Upper lobe of left lung (tissue), 6 donors: Measurements from ENCODE around the gene STX8. TPM values are rescaled to one million over a fixed set of nuclear protein-coding genes. Genes with fewer than 3 reads are reported as not detected.

Experiments used
- ATAC-seq, 2 donors: fragments of 200-7000 bp; cut with Tn5 transposase; one replicate each; pipeline ENCODE4 v1.9.1; 2022; ENCODE audit warnings: mild to moderate bottlenecking in 2 of 2, moderate library complexity in 2 of 2; ENCODE audit not compliant: low FRiP score in 2 of 2
- DNase-seq, 2 donors: peaks; one replicate each; pipeline ENCODE4 v3.0.0-alpha.2; 2019 to 2020
- H3K27ac ChIP-seq, 4 donors: fragments of 200-600 bp; sonication (generic); one replicate each; pipeline ENCODE4 v1.5.1; 2016 to 2019
- H3K27me3 ChIP-seq, 4 donors: fragments of 200-600 bp; sonication (generic); one replicate each; pipeline ENCODE4 v1.5.1; 2017 to 2019
- H3K36me3 ChIP-seq, 4 donors: fragments of 200-600 bp; sonication (generic); one replicate each; pipeline ENCODE4 v1.5.1; 2016 to 2019
- H3K4me1 ChIP-seq, 4 donors: fragments of 200-600 bp; sonication (generic); one replicate each; pipeline ENCODE4 v1.5.1; 2018 to 2019
- H3K4me3 ChIP-seq, 4 donors: fragments of 200-600 bp; sonication (generic); one replicate each; pipeline ENCODE4 v1.5.1; 2017 to 2019; ENCODE audit warnings: mild to moderate bottlenecking in 2 of 4, moderate library complexity in 1 of 4
- H3K9me3 ChIP-seq, 4 donors: fragments of 200-600 bp; sonication (generic); one replicate each; pipeline ENCODE4 v1.5.1; 2018 to 2019
- EP300 ChIP-seq, 4 donors: sonication (generic); formaldehyde crosslinking; IDR thresholded peaks; one replicate each; pipeline ENCODE4 v1.5.1; 2017; ENCODE audit warnings: antibody characterized with exemption in 4 of 4, control low read depth in 2 of 4
- POLR2A ChIP-seq, 4 donors: fragments of 450-650 bp; IDR thresholded peaks; one replicate each; pipeline ENCODE4 v1.5.1; 2016 to 2017; ENCODE audit warnings: antibody characterized with exemption in 4 of 4, mild to moderate bottlenecking in 2 of 4
- POLR2AphosphoS5 ChIP-seq, 2 donors: sonication (generic); formaldehyde crosslinking; IDR thresholded peaks; one replicate each; pipeline ENCODE4 v1.5.1; 2017; ENCODE audit warnings: antibody characterized with exemption in 2 of 2
- WGBS, 2 donors: methylation state at CpG; one replicate each; pipeline ENCODE4 v1.1.5; 2017 to 2018; 5-methylcytosine and 5-hydroxymethylcytosine counted together
- total RNA-seq, 6 donors: library from RNA; depleted of rRNA in 4 of 6; stranded (reverse); fragments of >200 nt in 4 of 6; gene quantifications; one replicate each; pipeline versions ENCODE4 v1.1.0 to v1.2.1, GENCODE V29; 2016 to 2021
- TF ChIP-seq, protein P1 (sequence below), 6 experiments: fragments of 450-650 bp in 4 of 6; fragments of 200-600 bp in 2 of 6; sonication (generic) in 2 of 6; IDR thresholded peaks; one replicate each; pipeline ENCODE4 v1.5.1; 2016 to 2019; ENCODE audit warnings: antibody characterized with exemption in 6 of 6
- donor health status: DM: no; HTN: no; CAD: no; lungs with moderate emphysema.
- donor health status: DM: no; HTN: yes; CAD: no; lungs with severe emphysema.

Gene STX8
- total RNA-seq, 6 donors from 2014 or later = 39.2 to 138 (median 52.3) TPM

DNA sequence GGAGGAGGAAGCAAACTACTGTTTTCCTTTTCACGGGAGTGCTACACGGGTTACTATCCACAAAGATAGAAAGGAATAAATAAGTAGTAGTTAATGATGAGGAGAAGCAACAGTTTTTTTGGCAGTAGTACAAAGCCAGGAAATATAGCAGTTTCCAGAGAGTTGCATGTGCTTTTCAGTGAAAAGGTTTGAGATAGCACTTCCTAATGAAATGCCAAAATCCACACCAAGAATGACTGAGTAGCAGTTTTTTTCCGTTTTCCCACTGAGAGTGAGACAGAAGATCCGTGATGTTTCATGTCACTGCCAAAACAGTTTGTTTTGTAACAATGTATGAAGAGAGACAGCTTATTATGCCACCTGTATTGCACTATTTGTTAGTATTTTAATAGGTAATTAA, 129.1 kb downstream of the STX8 start:
- no peak for DNase-seq
- 72 to 74% methylated on average over 4 of the region's 4 CpGs for WGBS, 2 donors
- ATAC-seq = no peak
- no peaks in the 10 kb centered on the region for H3K9me3 ChIP-seq
- no peak overlapping the region for H3K27ac ChIP-seq
- H3K4me1 ChIP-seq = no peaks in the 10 kb centered on the region
- TF ChIP-seq, protein P1, sequence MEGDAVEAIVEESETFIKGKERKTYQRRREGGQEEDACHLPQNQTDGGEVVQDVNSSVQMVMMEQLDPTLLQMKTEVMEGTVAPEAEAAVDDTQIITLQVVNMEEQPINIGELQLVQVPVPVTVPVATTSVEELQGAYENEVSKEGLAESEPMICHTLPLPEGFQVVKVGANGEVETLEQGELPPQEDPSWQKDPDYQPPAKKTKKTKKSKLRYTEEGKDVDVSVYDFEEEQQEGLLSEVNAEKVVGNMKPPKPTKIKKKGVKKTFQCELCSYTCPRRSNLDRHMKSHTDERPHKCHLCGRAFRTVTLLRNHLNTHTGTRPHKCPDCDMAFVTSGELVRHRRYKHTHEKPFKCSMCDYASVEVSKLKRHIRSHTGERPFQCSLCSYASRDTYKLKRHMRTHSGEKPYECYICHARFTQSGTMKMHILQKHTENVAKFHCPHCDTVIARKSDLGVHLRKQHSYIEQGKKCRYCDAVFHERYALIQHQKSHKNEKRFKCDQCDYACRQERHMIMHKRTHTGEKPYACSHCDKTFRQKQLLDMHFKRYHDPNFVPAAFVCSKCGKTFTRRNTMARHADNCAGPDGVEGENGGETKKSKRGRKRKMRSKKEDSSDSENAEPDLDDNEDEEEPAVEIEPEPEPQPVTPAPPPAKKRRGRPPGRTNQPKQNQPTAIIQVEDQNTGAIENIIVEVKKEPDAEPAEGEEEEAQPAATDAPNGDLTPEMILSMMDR (IDR thresholded peaks at IDR 0.05) = no peak
- TF ChIP-seq EP300 (IDR thresholded peaks at IDR 0.05) = no peak
- TF ChIP-seq POLR2AphosphoS5 (IDR thresholded peaks at IDR 0.05) = no peak
- no peak for TF ChIP-seq POLR2A (IDR thresholded peaks at IDR 0.05)
- H3K27me3 ChIP-seq = no peaks in the 10 kb centered on the region
- no peaks in the 10 kb centered on the region for H3K36me3 ChIP-seq
- H3K4me3 ChIP-seq = no peak overlapping the region

DNA sequence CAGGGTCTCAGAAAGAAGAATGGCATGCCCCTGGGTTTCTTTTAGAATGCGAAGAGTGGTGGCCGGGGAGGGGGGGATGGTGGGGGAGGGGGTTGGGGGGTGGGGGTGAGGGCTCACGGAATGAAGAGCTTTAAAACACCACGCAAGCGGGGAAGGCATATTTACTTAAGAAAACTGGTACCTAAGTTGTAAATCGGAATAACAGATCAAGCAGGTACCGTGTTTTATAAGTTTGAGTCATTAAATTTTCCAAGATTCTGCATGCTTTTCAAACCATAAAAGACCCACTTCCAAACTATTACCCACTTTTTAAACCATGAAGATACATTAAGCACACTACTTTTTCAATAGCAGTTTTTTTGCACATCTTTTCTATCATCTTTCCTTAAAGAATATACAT, 130.2 kb downstream of the STX8 start:
- no peaks in the 10 kb centered on the region for H3K36me3 ChIP-seq
- H3K4me3 ChIP-seq = no peak overlapping the region
- ATAC-seq (no peak), DNase-seq (no peak)
- H3K9me3 ChIP-seq = no peaks in the 10 kb centered on the region
- H3K4me1 ChIP-seq = no peaks in the 10 kb centered on the region
- WGBS, 2 donors = 89 to 91% methylated on average over 7 of the region's 7 CpGs
- H3K27me3 ChIP-seq = no peaks in the 10 kb centered on the region
- H3K27ac ChIP-seq = no peak overlapping the region
- no peak for TF ChIP-seq POLR2A (IDR thresholded peaks at IDR 0.05)
- no peak for TF ChIP-seq EP300 (IDR thresholded peaks at IDR 0.05)
- TF ChIP-seq, protein P1 (IDR thresholded peaks at IDR 0.05) = no peak

DNA sequence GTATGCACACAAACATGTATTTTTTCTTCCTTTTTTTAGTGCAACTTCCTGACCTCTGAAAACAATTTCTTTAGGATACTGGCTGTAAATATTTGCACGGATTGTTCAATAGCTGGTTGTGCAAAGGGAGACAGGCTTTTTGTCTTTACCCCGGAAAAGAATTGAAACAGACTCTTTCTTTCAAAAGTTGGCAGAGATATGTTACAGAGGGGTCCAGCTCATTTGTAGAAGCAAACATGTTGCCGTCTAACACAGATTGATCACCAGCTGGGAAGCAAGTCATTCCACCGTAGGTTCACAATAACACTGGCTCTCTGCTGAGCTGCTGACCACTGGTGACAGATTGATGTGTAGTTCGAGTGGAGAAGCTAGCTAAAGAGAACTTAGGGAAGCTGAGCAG, 130.9 kb downstream of the STX8 start:
- no peak for TF ChIP-seq POLR2AphosphoS5 (IDR thresholded peaks at IDR 0.05)
- no peak for TF ChIP-seq EP300 (IDR thresholded peaks at IDR 0.05)
- TF ChIP-seq, protein P1 (IDR thresholded peaks at IDR 0.05) = no peak
- TF ChIP-seq POLR2A (IDR thresholded peaks at IDR 0.05) = no peak
- WGBS, 2 donors = 58 to 59% methylated on average over 5 of the region's 5 CpGs
- H3K9me3 ChIP-seq = no peaks in the 10 kb centered on the region
- H3K4me1 ChIP-seq = no peaks in the 10 kb centered on the region
- ATAC-seq = no peak
- no peaks in the 10 kb centered on the region for H3K36me3 ChIP-seq
- no peak overlapping the region for H3K27ac ChIP-seq
- no peaks in the 10 kb centered on the region for H3K27me3 ChIP-seq
- DNase-seq = no peak
- no peak overlapping the region for H3K4me3 ChIP-seq

DNA sequence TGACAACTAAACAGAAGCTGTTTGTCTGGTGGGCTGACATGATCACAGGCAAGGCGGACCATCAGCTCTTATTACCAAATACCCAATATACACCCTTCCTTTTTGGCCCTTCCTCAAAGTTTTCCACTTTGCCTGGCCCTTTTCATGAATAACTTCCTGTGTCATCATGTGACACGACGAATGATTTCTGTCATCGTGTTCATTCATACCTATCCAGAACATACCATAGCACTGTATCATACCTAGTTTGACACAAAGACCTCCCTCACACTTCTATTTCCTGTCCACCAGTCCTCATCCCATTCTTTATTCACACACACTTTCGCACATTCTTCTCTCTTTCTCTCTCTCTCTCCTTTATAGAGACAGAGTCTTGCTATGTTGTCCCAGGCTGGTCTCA, 131.8 kb downstream of the STX8 start:
- Histone ChIP-seq H3K36me3 (no peaks in the 10 kb centered on the region), H3K4me3 (no peak overlapping the region), H3K4me1 (no peaks in the 10 kb centered on the region), H3K27me3 (no peaks in the 10 kb centered on the region), H3K27ac (no peak overlapping the region), H3K9me3 (no peaks in the 10 kb centered on the region)
- TF ChIP-seq, protein P1 (IDR thresholded peaks at IDR 0.05) = no peak
- no peak for TF ChIP-seq POLR2A (IDR thresholded peaks at IDR 0.05)
- no peak for TF ChIP-seq POLR2AphosphoS5 (IDR thresholded peaks at IDR 0.05)
- no peak for TF ChIP-seq EP300 (IDR thresholded peaks at IDR 0.05)
- DNase-seq (no peak), ATAC-seq (no peak)
- 77 to 82% methylated on average over 5 of the region's 5 CpGs for WGBS, 2 donors

DNA sequence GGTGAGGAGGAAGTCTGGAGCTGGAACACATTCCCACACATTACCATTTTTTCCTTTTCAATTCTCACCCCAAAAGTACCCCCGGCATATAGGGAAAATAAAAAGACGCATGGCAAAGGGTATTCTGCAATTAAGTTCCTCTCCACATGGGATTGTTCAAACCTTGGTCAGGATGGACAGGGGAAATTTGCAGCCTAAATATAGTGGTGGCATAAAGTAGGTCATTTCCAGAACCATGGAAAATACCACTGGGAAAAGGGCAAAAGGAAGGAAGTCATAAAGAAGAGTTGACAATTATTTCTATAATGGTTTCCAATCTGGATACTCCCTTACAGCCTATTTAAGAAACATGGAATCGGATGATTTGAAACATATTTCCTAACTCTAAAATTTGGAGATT, 135.8 kb downstream of the STX8 start:
- no peak for ATAC-seq
- Histone ChIP-seq H3K4me1 (no peaks in the 10 kb centered on the region), H3K27me3 (no peaks in the 10 kb centered on the region), H3K27ac (no peak overlapping the region), H3K36me3 (peaks cover 0 to 2% (median 0%) of the 10 kb centered on the region in 4 donors), H3K9me3 (no peaks in the 10 kb centered on the region), H3K4me3 (no peak overlapping the region)
- no peak for DNase-seq
- WGBS, 2 donors = 91 to 94% methylated on average over 3 of the region's 3 CpGs
- TF ChIP-seq POLR2AphosphoS5 (IDR thresholded peaks at IDR 0.05) (no peak), POLR2A (IDR thresholded peaks at IDR 0.05) (no peak), EP300 (IDR thresholded peaks at IDR 0.05) (no peak)
- TF ChIP-seq, protein P1 (IDR thresholded peaks at IDR 0.05) = no peak
